A549 treated with dexamethasone at 1 μM for 4 hours (cell line): ENCODE results near the gene ARHGAP27. TPM values are rescaled to one million over a fixed set of nuclear protein-coding genes. Genes with fewer than 3 reads are reported as not detected.

Source experiments
- total RNA-seq: library from RNA; stranded (reverse); fragments of 200-300 nt; extraction: Qiagen RNA extraction; gene quantifications from 5 replicates; pipeline ENCODE4 v1.2.3, GENCODE V29; 2022

ARHGAP27 gene, protein sequence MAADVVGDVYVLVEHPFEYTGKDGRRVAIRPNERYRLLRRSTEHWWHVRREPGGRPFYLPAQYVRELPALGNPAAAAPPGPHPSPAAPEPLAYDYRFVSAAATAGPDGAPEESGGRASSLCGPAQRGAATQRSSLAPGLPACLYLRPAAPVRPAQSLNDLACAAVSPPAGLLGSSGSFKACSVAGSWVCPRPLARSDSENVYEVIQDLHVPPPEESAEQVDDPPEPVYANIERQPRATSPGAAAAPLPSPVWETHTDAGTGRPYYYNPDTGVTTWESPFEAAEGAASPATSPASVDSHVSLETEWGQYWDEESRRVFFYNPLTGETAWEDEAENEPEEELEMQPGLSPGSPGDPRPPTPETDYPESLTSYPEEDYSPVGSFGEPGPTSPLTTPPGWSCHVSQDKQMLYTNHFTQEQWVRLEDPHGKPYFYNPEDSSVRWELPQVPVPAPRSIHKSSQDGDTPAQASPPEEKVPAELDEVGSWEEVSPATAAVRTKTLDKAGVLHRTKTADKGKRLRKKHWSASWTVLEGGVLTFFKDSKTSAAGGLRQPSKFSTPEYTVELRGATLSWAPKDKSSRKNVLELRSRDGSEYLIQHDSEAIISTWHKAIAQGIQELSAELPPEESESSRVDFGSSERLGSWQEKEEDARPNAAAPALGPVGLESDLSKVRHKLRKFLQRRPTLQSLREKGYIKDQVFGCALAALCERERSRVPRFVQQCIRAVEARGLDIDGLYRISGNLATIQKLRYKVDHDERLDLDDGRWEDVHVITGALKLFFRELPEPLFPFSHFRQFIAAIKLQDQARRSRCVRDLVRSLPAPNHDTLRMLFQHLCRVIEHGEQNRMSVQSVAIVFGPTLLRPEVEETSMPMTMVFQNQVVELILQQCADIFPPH
- 9.5 to 17.8 TPM (median 15.1 TPM) in 5 replicates for total RNA-seq

DNA sequence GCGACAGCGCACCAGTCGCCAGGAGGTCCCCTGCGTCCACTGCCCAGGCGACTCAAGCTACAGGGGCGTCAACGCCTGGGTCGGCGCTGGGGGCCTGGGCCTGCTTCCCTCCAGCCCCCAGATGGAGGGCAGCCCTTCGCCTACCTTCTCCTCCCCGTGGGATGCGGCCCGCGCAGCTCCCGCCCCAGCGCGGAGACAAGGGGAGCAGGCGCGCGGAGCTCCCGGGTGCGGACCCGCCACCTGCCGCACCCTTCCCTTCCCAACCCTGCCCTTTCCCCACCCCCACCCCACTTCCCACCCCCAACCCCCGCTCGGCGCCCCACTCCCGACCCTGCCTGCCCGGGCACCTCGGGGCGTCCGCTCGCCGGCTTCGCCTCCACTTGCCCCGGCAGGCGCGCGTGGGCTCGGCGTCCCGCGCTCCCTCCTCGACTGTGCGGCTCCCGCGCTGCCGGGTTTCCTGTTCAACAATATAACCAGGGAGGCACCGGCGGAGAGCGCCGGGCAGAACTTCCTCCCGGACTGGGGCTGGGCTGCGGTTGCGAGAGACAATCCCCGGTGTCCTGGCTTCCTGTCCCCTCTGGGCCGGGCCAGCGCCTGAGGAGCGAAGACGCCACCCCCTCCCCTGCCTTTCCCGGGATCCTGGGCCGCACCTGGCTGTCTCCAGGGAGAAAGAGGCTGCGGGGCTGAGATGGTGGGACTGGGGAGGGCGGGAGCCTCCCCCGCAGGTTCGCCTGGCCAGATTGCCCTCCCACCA lies at the start of gene ARHGAP27:
ARHGAP27 (minus strand) TSS at position 466 of the 754 bp plus-strand sequence. CDS start 2,591 bp downstream, outside the sequence.

Other genes starting within 250 kb of the ARHGAP27 start
- gene FMNL1, start 211.0 kb downstream of the ARHGAP27 start, total RNA-seq = 22.1 to 35.1 TPM (median 33.5 TPM) in 5 replicates
- 0.08 to 0.14 TPM (median 0.12 TPM) in 5 replicates for gene SPATA32, start 170.8 kb downstream of the ARHGAP27 start, total RNA-seq
- 23.3 to 46.0 TPM (median 36.7 TPM) in 5 replicates for gene MAP3K14, start 115.8 kb downstream of the ARHGAP27 start, total RNA-seq
- 15.0 to 22.6 TPM (median 22.5 TPM) in 5 replicates for gene PLEKHM1, start 57.9 kb upstream of the ARHGAP27 start, total RNA-seq